ENCODE data around the gene POFUT1.
"Not testable (repeated sequence)": the region's sequence is repeated elsewhere in the genome, so short reads cannot be mapped to it uniquely, and the experiment has no call there.

Gene POFUT1

GRCh38 chr20:32236819-32237218, 29.1 kb downstream of the POFUT1 start:
- no peak for DNase-seq

DNA sequence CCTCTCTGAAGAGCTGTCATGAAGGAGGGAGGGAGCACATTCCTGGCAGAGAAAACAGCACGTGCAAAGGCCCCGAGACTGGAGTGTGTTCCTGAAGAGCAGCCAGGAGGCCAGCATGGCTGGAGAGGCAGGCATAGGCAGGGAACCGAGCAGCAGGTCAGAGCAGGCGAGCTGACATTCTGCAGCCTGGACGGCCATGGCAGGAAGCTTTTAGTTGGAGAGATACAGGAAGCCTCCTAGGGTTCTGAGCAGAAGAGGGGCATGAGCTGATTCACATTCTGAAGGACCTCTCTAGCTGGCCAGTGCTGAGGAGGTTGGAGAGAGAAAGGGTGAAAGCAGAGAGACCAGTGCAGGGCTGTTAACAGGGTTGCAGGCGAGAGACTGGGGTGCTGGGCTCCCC, 29.7 kb downstream of the POFUT1 start:
- no peak for DNase-seq

DNA sequence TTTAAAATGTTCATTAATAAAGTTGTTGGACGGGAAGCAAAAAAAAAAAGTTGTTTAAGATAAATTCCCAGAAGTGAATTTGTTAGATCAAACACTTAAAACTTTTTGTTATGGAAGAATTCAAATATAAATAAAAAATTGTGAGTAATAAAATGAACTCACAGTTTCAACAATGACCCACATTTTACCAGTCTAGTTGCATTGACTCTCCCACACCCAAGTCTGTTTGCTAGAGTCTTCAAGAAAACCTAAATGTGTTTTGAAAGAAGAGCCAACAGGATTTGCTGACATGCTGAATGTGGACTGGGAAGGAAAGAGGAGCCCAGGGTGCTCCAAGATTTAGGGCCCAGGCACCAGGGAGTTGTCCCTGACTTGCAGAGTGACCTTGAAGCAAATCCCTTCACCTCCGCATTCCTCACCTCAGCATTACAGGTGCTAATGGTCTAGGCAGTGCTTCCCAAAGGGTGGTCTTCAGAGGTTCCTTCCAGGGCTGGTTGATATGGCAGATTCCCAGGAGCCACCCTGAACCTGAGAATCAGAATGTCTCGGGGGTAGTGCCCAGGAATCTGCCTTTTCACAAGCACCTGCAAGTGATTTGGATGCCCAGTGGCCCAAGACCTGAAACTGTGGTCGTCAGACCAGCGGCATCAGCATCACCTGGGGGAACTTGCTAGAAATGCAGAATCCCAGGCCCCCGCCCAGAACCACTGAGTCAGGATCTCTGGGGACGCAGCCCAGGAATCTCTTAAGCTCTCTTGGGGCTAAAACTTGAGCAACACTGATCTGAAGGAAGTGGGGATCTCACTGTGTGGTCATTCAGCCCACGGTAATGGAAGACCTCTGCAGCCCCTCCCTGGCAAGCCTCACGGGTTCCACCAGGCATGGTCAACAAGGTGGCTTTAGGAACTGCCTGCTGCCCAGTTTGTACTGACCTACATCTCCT, 31.1 kb downstream of the POFUT1 start:
- DNase-seq, result no peak

DNA sequence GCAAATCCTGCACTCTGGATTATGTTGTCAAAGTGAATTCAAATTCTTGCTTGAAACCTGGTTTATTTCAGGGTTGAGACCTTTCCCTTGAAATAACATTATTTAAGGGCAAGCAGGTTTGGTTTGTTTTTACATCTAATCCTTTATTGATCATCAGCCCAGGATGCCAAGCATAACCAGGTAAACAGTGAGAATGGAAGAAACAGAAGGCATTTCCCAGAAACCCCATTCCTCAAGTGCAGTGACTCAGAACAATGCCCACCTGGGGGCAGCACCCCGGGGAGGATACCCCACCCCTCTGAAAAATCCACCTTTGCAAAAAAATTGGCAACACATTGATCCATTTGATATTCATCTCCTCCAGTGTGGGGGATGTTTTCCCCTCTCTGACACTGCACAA, 32.5 kb downstream of the POFUT1 start:
- DNase-seq, result no peak

DNA sequence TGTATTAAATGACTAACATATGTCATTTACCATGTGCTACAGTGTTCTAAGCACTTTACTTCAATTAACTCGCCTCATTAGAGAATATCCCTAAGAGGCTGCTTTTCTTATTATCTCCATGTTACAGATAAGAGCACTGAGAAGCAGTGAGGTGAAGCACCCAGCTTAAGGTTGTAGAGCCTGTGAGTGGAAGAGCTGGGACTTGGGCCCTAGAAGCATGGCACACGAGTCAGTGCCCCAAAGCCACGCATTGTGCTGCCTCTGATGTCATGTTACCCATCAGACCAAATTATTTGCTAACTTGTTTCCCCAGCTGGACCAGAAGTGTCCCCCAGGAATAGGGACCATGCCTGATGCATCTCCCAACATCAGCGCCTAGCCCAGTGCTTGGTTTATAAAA, 34.1 kb downstream of the POFUT1 start:
- DNase-seq, result no peak

DNA sequence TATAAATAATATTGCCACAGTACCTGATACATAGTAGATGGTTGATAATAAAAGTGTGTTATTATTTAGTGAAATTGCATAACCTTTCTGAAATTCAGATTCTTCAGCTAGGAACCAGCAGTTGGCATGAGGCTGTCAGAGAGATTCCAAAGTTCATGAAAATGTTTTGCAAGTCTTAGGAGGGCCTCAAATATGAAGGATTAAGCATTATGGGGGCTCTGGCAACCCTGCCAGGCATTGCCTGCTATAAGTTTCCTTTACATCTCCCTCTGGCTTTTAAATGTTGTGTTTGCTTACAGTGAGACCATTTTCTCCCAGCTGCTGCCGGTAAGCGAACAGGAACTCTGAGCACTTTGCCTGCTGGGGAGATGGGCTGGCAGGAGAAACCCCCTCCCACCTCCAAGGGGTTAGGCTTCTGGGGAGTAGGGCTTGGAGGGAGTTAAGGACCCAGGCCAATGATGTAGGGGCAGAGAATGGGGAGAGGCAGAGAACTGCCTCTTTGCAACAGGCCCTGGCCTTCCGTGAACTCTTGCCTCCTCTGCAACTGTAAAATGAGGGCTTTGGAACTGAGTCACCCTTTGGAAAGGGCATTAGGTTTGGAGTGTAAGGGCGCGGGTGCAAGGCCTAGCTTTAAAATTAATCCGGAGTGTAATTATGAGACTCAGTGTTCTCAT, 36.6 kb downstream of the POFUT1 start:
- no peak for DNase-seq

DNA sequence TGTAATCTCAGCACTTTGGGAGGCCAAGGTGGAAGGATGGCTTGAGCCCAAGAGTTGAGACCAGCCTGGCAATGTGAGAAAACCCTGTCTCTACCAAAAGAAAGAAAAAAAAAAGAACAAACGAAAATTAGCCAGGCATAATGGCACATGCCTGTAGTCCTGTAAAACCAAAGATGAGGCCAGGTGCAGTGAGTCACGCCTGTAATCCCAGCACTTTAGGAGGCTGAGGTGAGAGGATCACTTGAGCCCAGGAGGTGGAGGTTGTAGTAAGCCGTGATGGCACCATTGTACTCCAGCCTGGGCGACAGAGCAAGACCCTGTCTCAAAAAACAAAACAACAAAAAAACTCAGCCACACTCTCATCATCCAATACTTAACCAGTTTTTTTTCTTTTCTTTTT, 37.3 kb downstream of the POFUT1 start:
- no peak for DNase-seq

DNA sequence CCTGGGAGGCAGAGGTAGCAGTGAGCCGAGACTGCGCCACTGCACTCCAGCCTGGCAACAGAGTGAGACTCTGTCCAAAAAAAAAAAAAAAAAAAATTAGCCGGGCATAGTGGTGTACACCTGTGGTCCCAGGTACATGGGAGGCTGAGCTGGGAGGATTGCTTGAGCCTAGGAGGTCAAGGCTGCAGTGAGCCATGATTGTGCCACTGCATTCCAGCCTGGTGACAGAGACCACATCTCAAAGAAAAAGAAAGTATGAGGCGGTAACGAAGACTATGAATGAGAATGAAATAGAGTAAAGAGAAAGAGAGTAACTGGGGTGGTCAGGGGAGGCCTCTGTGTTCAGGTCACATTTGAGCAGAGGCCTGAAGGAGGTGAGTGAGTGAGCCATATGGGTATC, 38.5 kb downstream of the POFUT1 start:
- DNase-seq, result not testable (repeated sequence)

GRCh38 chr20:32248043-32248442, 40.4 kb downstream of the POFUT1 start:
- no peak for DNase-seq

DNA sequence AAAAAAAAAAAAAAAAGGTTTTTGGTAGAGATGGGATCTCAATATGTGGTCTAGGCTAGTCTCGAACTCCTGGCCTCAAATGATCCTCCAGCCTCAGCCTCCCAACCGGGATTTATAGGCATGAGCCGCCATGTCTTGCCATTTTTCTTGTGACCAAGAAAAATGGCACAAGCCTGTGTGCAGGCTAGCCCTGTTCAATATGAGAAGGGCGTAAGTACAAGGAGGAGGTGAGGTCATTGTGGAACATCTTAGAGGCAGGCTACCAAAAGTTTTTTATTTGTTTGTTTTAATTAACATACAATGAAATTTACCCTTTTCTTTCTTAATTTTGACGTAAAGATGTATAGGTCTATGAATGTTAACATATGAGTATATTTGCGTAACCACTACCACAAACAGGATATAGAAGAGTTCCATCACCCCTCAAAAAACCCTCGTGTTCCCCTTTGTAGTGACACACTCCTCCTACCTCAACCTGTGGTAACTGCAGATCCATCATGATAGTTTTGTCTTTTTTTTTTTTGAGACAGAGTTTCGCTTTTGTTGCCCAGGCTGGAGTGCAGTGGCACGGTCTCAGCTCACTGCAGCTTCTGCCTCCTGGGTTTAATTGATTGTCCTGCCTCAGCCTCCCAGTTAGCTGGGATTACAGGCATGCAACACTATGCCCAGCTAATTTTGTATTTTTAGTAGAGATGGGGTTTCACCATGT, 41.5 kb downstream of the POFUT1 start:
- no peak for DNase-seq

GRCh38 chr20:32251470-32251869, 43.8 kb downstream of the POFUT1 start:
- DNase-seq, result no peak

DNA sequence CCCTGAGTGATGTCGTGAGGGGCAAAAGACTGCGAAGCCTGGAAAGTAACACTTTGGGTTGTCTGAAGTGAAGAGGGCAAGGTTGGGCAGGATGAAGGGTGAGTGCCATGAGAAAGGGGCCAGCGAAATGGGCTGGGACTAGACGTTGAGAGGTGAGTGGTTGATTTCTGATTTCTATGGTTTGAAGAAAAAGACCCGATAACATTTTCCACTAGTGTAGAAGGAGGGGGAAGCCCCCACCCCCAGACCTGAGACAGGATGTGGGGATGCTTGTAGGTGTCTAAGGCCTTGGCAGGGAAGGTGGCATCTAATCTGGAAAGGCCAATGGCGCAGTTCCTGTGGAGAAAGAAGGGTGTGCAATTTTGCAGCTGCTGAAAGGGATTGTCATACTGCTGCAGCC, 44.5 kb downstream of the POFUT1 start:
- DNase-seq, result no peak

DNA sequence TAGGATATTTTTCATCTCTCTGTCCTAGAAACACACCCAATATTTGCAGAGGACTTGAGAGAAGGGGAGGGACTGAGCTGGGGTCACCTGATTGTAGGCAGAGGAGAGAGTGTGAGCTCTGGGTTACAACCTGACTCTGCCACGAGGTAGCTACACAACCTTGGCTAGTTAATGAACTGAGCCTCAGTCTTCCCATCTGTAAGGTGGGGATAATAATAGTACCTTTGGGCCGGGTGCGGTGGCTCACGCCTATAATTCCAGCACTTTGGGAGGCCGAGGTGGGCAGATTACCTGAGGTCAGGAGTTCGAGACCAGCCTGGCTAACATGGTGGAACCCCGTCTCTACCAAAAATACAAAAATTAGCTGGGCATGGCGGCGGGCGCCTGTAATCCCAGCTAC, 53.3 kb downstream of the POFUT1 start:
- not testable (repeated sequence) for DNase-seq

- DNase-seq, result no peak
These were observed 54.0 kb downstream of the POFUT1 start for GRCh38 chr20:32261644-32262043.

- DNase-seq, result no peak
These were observed 55.8 kb downstream of the POFUT1 start for GRCh38 chr20:32263398-32263954.

GRCh38 chr20:32271620-32272019, 63.9 kb downstream of the POFUT1 start:
- no peak for DNase-seq

GRCh38 chr20:32274359-32274758, 66.7 kb downstream of the POFUT1 start:
- no peak for DNase-seq

GRCh38 chr20:32275163-32275562, 67.5 kb downstream of the POFUT1 start:
- not testable (repeated sequence) for DNase-seq

DNA sequence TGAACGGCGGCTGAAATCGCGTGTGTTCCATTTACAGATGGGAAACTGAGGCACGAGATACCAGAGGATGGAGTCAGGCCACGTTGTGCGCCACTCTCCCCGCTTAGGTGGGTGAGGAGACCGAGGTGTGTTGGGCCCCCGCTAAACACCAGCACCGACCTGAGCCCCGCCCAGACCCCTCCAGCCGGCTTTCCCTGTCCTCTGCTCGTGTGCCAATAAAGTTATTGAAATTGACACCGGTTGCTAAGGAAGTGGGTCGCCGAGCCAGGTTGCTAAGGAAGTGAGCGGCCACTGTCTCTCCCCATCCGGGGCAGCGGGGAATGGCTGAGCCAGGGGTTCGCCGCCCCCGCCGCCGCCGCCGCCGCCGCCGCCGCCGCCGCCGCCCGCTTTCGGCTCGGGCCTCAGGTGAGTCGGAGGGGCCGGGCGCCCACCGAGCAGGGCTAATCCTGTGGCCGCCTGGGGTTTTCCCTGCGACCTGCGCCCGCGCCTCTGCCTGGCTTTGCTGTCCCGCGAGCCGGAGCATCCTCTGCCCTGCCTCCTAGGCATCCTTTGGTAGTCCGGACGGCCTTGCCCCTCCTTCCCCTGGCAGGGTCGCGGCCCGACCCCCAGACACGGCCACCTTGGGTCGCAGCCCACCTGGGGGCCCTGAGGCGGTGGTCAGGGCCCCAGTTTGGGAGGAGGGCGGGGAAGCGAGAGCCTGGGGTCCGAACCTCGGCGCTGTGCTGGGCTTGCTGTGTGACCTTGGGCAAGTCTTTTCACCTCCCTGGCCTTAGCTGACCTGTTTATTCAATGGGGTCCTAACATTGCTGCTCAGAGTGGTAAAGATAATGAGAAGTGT, 69.9 kb downstream of the POFUT1 start, which contains the start of gene KIF3B:
Gene KIF3B (plus strand): TSS at position 291 of the 838 bp plus-strand sequence. CDS start 32,127 bp downstream, outside the sequence.
- DNase-seq, result peak; percentile 55

DNA sequence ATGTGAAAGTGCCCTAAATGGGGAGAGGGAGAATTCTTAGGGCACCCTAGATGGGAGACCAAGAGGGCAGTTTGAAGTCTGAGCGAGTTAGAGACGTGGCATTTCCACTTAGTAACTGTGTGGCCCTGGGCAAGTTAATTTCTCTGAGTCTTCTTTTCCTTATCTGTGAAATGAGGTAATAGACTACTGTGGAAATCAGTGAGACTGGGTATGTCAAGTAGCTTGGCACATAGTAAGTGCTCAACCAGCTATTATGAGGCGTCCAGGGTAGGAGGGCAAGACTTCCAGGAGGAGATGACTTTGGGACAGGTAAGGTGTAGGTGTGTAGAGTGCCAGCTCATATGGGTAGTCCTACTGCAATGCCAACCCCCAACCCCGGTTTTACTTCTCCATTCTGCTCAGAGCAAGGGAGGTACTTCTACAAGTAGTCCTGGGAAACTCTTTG, 70.5 kb downstream of the POFUT1 start:
- no peak for DNase-seq

DNA sequence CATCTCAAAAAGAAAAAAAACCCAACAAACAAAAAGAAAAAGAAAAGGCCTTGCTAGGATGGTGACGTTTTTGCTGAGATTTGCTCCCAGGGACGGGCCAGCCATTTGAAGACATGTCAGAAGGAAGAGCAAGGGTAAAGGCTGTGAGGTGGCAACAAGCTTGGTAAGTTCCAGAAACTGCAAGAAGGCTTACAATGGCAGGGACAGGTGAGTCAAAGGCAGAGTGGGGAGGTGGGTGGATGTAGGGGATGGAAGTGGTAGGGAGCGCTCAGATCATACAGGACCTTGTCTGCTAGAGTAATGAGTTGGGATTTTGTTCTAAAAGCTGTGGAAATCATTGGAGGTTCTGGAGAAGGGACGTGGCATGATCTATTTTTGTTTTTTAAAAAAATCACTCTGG, 74.0 kb downstream of the POFUT1 start:
- DNase-seq, result no peak

DNA sequence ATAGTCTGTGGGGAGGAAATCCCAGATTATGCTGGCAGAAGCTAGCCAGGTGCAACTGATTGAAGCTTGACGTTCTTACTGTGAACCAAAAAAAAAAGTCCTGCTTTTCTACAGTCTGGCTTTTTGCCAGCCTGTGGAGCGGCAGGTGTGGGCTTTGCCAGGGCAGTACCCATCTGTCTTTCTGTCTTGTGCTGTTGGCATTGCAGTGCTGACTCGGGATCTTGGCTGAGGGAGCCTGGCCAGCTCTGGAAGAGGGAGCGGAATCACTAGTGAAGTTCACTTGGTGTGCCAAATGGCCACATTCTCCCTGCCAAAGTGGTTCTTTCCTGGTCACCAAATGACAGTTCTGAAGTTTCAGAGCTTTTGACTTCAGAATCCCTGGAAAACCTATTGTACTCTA, 74.8 kb downstream of the POFUT1 start:
- no peak for DNase-seq
